ENCODE data around the gene MRPL51. TPM values are rescaled to one million over a fixed set of nuclear protein-coding genes. Genes with fewer than 3 reads are reported as not detected.

Gene MRPL51
- polyA plus RNA-seq, 3 donors: 191 to 204 (median 196) TPM

GRCh38 chr12:6442836-6443235, 50.2 kb downstream of the MRPL51 start:
- DNase-seq (ENCODE audit: low read depth in 3 of 3, low spot score in 2 of 3): no peak

Other genes with a start within 250 kb of the MRPL51 start
- gene PLEKHG6, start 182.6 kb downstream of the MRPL51 start, polyA plus RNA-seq (ENCODE audit: insufficient read length in 3 of 3): 1 to 10 TPM; 3.1 to 3.8 (median 3.1) TPM
- gene TNFRSF1A, start 151.2 kb downstream of the MRPL51 start, polyA plus RNA-seq (ENCODE audit: insufficient read length in 3 of 3): 100 to 1,000 TPM in 2 of 3 donors, 10 to 100 TPM in 1; 86.6 to 103 (median 101) TPM
- gene SCNN1A, start 117.7 kb downstream of the MRPL51 start, polyA plus RNA-seq (ENCODE audit: insufficient read length in 3 of 3): 10 to 100 TPM; 68.1 to 74.0 (median 70.4) TPM
- 10 to 100 TPM; 54.1 to 59.7 (median 57.7) TPM for gene LTBR, start 109.1 kb downstream of the MRPL51 start, polyA plus RNA-seq (ENCODE audit: insufficient read length in 3 of 3)
- under 1 TPM; 0.31 to 0.98 (median 0.85) TPM for gene CD27, start 48.3 kb downstream of the MRPL51 start, polyA plus RNA-seq (ENCODE audit: insufficient read length in 3 of 3)
- 10 to 100 TPM; 13.5 to 23.0 (median 20.5) TPM for gene TAPBPL, start 41.2 kb downstream of the MRPL51 start, polyA plus RNA-seq (ENCODE audit: insufficient read length in 3 of 3)
- gene VAMP1, start 22.6 kb downstream of the MRPL51 start, polyA plus RNA-seq (ENCODE audit: insufficient read length in 3 of 3): 10 to 100 TPM in 1 of 3 donors, 1 to 10 TPM in 2; 5.8 to 12.7 (median 9.0) TPM
- 10 to 100 TPM; 53.5 to 57.1 (median 56.0) TPM for gene NCAPD2, start 840 bp upstream of the MRPL51 start, polyA plus RNA-seq (ENCODE audit: insufficient read length in 3 of 3)
- 1,000 to 10,000 TPM; 1,949 to 2,148 (median 2,005) TPM for gene GAPDH, start 41.3 kb upstream of the MRPL51 start, polyA plus RNA-seq (ENCODE audit: insufficient read length in 3 of 3)
- gene IFFO1, start 62.8 kb upstream of the MRPL51 start, polyA plus RNA-seq (ENCODE audit: insufficient read length in 3 of 3): 10 to 100 TPM; 10.2 to 12.2 (median 11.9) TPM
- 10 to 100 TPM; 22.2 to 24.5 (median 24.4) TPM for gene NOP2, start 75.0 kb upstream of the MRPL51 start, polyA plus RNA-seq (ENCODE audit: insufficient read length in 3 of 3)
- gene CHD4, start 114.1 kb upstream of the MRPL51 start, polyA plus RNA-seq (ENCODE audit: insufficient read length in 3 of 3): 100 to 1,000 TPM; 277 to 287 (median 283) TPM
- 1 to 10 TPM in 2 of 3 donors, under 1 TPM in 1; 0.75 to 1.3 (median 1.2) TPM for gene LPAR5, start 142.7 kb upstream of the MRPL51 start, polyA plus RNA-seq (ENCODE audit: insufficient read length in 3 of 3)
- gene ACRBP, start 154.2 kb upstream of the MRPL51 start, polyA plus RNA-seq (ENCODE audit: insufficient read length in 3 of 3): 1 to 10 TPM; 3.5 to 4.7 (median 4.6) TPM
- gene ING4, start 169.9 kb upstream of the MRPL51 start, polyA plus RNA-seq (ENCODE audit: insufficient read length in 3 of 3): 100 to 1,000 TPM; 125 to 134 (median 128) TPM
- 10 to 100 TPM; 73.2 to 86.0 (median 76.1) TPM for gene ZNF384, start 196.1 kb upstream of the MRPL51 start, polyA plus RNA-seq (ENCODE audit: insufficient read length in 3 of 3)
- 1 to 10 TPM; 8.1 to 9.0 (median 8.9) TPM for gene PIANP, start 207.6 kb upstream of the MRPL51 start, polyA plus RNA-seq (ENCODE audit: insufficient read length in 3 of 3)
- gene COPS7A, start 230.8 kb upstream of the MRPL51 start, polyA plus RNA-seq (ENCODE audit: insufficient read length in 3 of 3): 10 to 100 TPM; 58.7 to 69.4 (median 63.4) TPM